Ovary (tissue), 3 donors: ENCODE data around the gene CFAP61.

Experiments
- EP300 ChIP-seq: sonication (generic); formaldehyde crosslinking; IDR thresholded peaks from one replicate; pipeline ENCODE4 v1.6.1; 2017; ENCODE audit warnings: antibody characterized with exemption
- TF ChIP-seq, protein P1 (sequence below), 3 donors: fragments of 450-650 bp in 2 of 3; fragments of 200-600 bp in 1 of 3; IDR thresholded peaks; one replicate each; pipeline versions ENCODE4 v1.5.1 to v1.8.0; 2016 to 2022; ENCODE audit warnings: antibody characterized with exemption in 3 of 3, mild to moderate bottlenecking in 1 of 3
- donor health status: DM: no; HTN: no; CAD: no.

DNA sequence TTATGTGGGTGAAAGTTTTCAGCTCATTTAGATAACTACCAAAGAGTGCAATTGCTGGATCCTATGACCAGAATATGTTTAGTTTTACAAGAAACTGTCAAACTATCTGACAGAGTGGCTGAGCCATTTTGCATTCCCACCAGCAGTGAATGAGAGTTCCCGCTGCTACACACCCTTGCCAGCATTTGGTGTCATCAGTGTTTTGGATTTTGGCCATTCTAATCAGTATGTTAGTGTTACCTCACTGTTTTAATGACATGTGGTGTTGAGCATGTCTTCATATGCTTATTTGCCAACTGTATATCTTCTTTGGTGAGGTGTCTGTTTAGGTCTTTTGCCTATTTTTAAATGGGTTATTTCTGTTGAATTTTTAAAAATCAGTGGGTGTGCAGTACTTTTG, 120.9 kb downstream of the CFAP61 start:
- TF ChIP-seq, protein P1, sequence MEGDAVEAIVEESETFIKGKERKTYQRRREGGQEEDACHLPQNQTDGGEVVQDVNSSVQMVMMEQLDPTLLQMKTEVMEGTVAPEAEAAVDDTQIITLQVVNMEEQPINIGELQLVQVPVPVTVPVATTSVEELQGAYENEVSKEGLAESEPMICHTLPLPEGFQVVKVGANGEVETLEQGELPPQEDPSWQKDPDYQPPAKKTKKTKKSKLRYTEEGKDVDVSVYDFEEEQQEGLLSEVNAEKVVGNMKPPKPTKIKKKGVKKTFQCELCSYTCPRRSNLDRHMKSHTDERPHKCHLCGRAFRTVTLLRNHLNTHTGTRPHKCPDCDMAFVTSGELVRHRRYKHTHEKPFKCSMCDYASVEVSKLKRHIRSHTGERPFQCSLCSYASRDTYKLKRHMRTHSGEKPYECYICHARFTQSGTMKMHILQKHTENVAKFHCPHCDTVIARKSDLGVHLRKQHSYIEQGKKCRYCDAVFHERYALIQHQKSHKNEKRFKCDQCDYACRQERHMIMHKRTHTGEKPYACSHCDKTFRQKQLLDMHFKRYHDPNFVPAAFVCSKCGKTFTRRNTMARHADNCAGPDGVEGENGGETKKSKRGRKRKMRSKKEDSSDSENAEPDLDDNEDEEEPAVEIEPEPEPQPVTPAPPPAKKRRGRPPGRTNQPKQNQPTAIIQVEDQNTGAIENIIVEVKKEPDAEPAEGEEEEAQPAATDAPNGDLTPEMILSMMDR (IDR thresholded peaks at IDR 0.05) = no peak
- TF ChIP-seq EP300 = no peak
